ENCODE data around the gene ICE2.
A peak's percentile ranks its signal among the peaks of the same experiment; 100 is the strongest.

ICE2 gene

GRCh38 chr15:60376677-60377095 lies 102.3 kb downstream of the ICE2 start:
- H3K4me3 Mint-ChIP-seq: no peak overlapping the region
- peaks cover 44% of the 10 kb centered on the region for H3K4me1 Mint-ChIP-seq (ENCODE audit: low read depth)
- no peak overlapping the region for H3K27ac Mint-ChIP-seq
- no peaks in the 10 kb centered on the region for H3K9me3 Mint-ChIP-seq
- intact Hi-C loops (cut with micrococcal nuclease): no loop called here
- peaks cover 100% of the 10 kb centered on the region for H3K36me3 Mint-ChIP-seq (ENCODE audit: low read depth)
- no peaks in the 10 kb centered on the region for H3K27me3 Mint-ChIP-seq

- Mint-ChIP-seq H3K36me3 (ENCODE audit: low read depth) (peaks cover 100% of the 10 kb centered on the region), H3K4me1 (ENCODE audit: low read depth) (peaks cover 51% of the 10 kb centered on the region), H3K27ac (no peak overlapping the region), H3K9me3 (no peaks in the 10 kb centered on the region), H3K27me3 (no peaks in the 10 kb centered on the region), H3K4me3 (no peak overlapping the region)
- intact Hi-C loops (cut with micrococcal nuclease): no loop called here
Observed at GRCh38 chr15:60375306-60375705, 103.6 kb downstream of the ICE2 start.

- Mint-ChIP-seq H3K4me3 (no peak overlapping the region), H3K27ac (no peak overlapping the region), H3K27me3 (no peaks in the 10 kb centered on the region), H3K9me3 (no peaks in the 10 kb centered on the region), H3K4me1 (ENCODE audit: low read depth) (peaks cover 58% of the 10 kb centered on the region), H3K36me3 (ENCODE audit: low read depth) (peaks cover 100% of the 10 kb centered on the region)
- intact Hi-C loops (cut with micrococcal nuclease): no loop called here
Observed at GRCh38 chr15:60374628-60375081, 104.3 kb downstream of the ICE2 start.

GRCh38 chr15:60374209-60374608 lies 104.7 kb downstream of the ICE2 start:
- Mint-ChIP-seq H3K4me1 (ENCODE audit: low read depth) (peaks cover 59% of the 10 kb centered on the region), H3K27ac (no peak overlapping the region), H3K9me3 (no peaks in the 10 kb centered on the region), H3K4me3 (no peak overlapping the region), H3K27me3 (no peaks in the 10 kb centered on the region), H3K36me3 (ENCODE audit: low read depth) (peaks cover 100% of the 10 kb centered on the region)
- intact Hi-C loops (cut with micrococcal nuclease): no loop called here

GRCh38 chr15:60373745-60374144 lies 105.2 kb downstream of the ICE2 start:
- H3K36me3 Mint-ChIP-seq (ENCODE audit: low read depth): peaks cover 100% of the 10 kb centered on the region
- no peaks in the 10 kb centered on the region for H3K27me3 Mint-ChIP-seq
- no peak overlapping the region for H3K4me3 Mint-ChIP-seq
- intact Hi-C loops (cut with micrococcal nuclease): no loop called here
- no peaks in the 10 kb centered on the region for H3K9me3 Mint-ChIP-seq
- H3K4me1 Mint-ChIP-seq (ENCODE audit: low read depth): peaks cover 59% of the 10 kb centered on the region
- H3K27ac Mint-ChIP-seq: no peak overlapping the region

GRCh38 chr15:60373327-60373726 lies 105.6 kb downstream of the ICE2 start:
- intact Hi-C loops (cut with micrococcal nuclease): no loop called here
- H3K9me3 Mint-ChIP-seq: no peaks in the 10 kb centered on the region
- H3K4me3 Mint-ChIP-seq: no peak overlapping the region
- H3K36me3 Mint-ChIP-seq (ENCODE audit: low read depth): peaks cover 100% of the 10 kb centered on the region
- no peak overlapping the region for H3K27ac Mint-ChIP-seq
- no peaks in the 10 kb centered on the region for H3K27me3 Mint-ChIP-seq
- peaks cover 59% of the 10 kb centered on the region for H3K4me1 Mint-ChIP-seq (ENCODE audit: low read depth)

- Mint-ChIP-seq H3K36me3 (ENCODE audit: low read depth) (peaks cover 94% of the 10 kb centered on the region), H3K4me3 (no peak overlapping the region), H3K27me3 (no peaks in the 10 kb centered on the region), H3K9me3 (no peaks in the 10 kb centered on the region), H3K27ac (no peak overlapping the region), H3K4me1 (ENCODE audit: low read depth) (peaks cover 59% of the 10 kb centered on the region)
- intact Hi-C loops (cut with micrococcal nuclease): no loop called here
Observed at GRCh38 chr15:60372756-60373155, 106.2 kb downstream of the ICE2 start.

- no peak overlapping the region for H3K4me3 Mint-ChIP-seq
- intact Hi-C loops (cut with micrococcal nuclease): no loop called here
- peaks cover 89% of the 10 kb centered on the region for H3K36me3 Mint-ChIP-seq (ENCODE audit: low read depth)
- H3K27me3 Mint-ChIP-seq: no peaks in the 10 kb centered on the region
- peaks cover 59% of the 10 kb centered on the region for H3K4me1 Mint-ChIP-seq (ENCODE audit: low read depth)
- no peak overlapping the region for H3K27ac Mint-ChIP-seq
- H3K9me3 Mint-ChIP-seq: no peaks in the 10 kb centered on the region
Observed at GRCh38 chr15:60372227-60372626, 106.7 kb downstream of the ICE2 start.

- no peak overlapping the region for H3K4me3 Mint-ChIP-seq
- H3K36me3 Mint-ChIP-seq (ENCODE audit: low read depth): peaks cover 83% of the 10 kb centered on the region
Observed at GRCh38 chr15:60371175-60372051, 107.5 kb downstream of the ICE2 start.

GRCh38 chr15:60370869-60371136 lies 108.1 kb downstream of the ICE2 start:
- Mint-ChIP-seq H3K9me3 (no peaks in the 10 kb centered on the region), H3K27ac (peak overlapping the region; percentile 16), H3K4me3 (no peak overlapping the region), H3K4me1 (ENCODE audit: low read depth) (peaks cover 47% of the 10 kb centered on the region), H3K36me3 (ENCODE audit: low read depth) (peaks cover 83% of the 10 kb centered on the region), H3K27me3 (no peaks in the 10 kb centered on the region)
- intact Hi-C loops (cut with micrococcal nuclease): no loop called here

More at GRCh38 chr15:60371175-60372051, 107.5 kb downstream of the ICE2 start:
- Mint-ChIP-seq H3K27ac (peak overlapping the region; percentile 16), H3K4me1 (ENCODE audit: low read depth) (peaks cover 53% of the 10 kb centered on the region), H3K9me3 (no peaks in the 10 kb centered on the region), H3K27me3 (no peaks in the 10 kb centered on the region)
- intact Hi-C loops (cut with micrococcal nuclease): no loop called here

GRCh38 chr15:60370105-60370868 lies 108.7 kb downstream of the ICE2 start:
- intact Hi-C loops (cut with micrococcal nuclease): no loop called here
- Mint-ChIP-seq H3K4me3 (no peak overlapping the region), H3K36me3 (ENCODE audit: low read depth) (peaks cover 81% of the 10 kb centered on the region), H3K9me3 (no peaks in the 10 kb centered on the region), H3K27me3 (no peaks in the 10 kb centered on the region), H3K4me1 (ENCODE audit: low read depth) (peaks cover 44% of the 10 kb centered on the region), H3K27ac (peak overlapping the region; percentile 16)

GRCh38 chr15:60369696-60370095 lies 109.2 kb downstream of the ICE2 start:
- Mint-ChIP-seq H3K27me3 (no peaks in the 10 kb centered on the region), H3K4me3 (no peak overlapping the region), H3K27ac (no peak overlapping the region), H3K9me3 (no peaks in the 10 kb centered on the region), H3K36me3 (ENCODE audit: low read depth) (peaks cover 80% of the 10 kb centered on the region), H3K4me1 (ENCODE audit: low read depth) (peaks cover 45% of the 10 kb centered on the region)
- intact Hi-C loops (cut with micrococcal nuclease): no loop called here

All from dendritic cell treated with granulocyte-macrophage colony-stimulating factor and Interleukin-4, amounts not matched to agents 40 ng/mL and 50 ng/mL, for 4 days (primary cell).